GM18505 (cell line): ENCODE results near the gene SPATA2.
"Not testable (repeated sequence)": the region's sequence is repeated elsewhere in the genome, so short reads cannot be mapped to it uniquely, and the experiment has no call there.

ENCODE experiments used
- ATAC-seq: cut with Tn5 transposase; IDR thresholded peaks from one replicate; pipeline ENCODE4 v1.9.1; 2021; ENCODE audit not compliant: unreplicated experiment
- POLR2A ChIP-seq: IDR thresholded peaks from 4 replicates; pipeline ENCODE4 v1.6.1; 2011; ENCODE audit warnings: borderline replicate concordance; ENCODE audit not compliant: insufficient read depth, insufficient read length; ENCODE audit errors: extremely low read depth

Gene SPATA2

GRCh38 chr20:49878977-49879376 is 36.4 kb downstream of the SPATA2 start:
- TF ChIP-seq POLR2A = no peak
- ATAC-seq = no peak

- no peak for TF ChIP-seq POLR2A
- no peak for ATAC-seq
These were observed 37.9 kb downstream of the SPATA2 start for GRCh38 chr20:49877386-49877921.

DNA sequence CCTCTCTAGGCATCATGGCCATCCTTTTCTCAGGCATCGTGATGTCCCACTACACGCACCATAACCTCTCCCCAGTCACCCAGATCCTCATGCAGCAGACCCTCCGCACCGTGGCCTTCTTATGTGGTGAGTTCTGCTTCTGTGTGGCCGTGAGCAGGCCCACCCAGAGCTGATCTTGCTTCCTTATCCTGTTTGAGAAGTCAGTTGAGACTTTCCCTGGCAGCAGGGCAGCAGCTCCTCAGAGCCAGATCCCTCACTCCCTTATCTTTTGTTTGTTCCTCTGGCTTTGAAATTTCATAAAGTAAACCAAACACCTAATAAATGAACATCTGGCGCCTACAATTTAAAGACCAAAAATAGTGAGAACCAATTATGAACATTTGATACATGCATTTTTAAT is 40.6 kb downstream of the SPATA2 start:
- TF ChIP-seq POLR2A = no peak
- ATAC-seq = no peak

GRCh38 chr20:49872056-49872455 is 43.3 kb downstream of the SPATA2 start:
- TF ChIP-seq POLR2A = no peak
- no peak for ATAC-seq

DNA sequence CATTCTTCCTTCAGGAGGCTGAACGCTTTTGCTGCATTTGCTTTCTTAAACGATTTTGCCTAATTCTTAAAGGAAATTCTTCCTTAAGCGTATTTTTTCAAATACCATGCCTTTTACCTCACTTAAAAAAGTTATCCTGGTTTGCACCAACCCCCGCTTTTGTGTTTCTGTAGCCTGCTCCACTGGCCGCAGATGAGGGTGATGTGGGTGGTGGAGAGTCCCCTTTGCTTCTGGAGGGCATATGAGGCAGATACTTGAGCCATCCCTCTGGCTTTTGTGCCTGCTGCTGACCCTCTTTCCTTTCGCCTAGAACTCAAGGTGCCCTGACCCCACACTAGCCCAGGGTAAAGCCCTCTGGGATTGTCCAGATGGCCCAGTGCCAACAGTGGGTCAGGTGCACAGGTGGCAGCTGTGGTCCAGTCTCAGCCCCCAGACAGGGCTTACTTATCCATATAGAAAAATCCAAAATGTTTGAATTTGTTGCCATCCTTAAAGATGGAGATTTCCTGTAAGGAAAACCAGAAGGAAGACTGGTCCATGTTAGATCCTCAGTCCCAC is 43.9 kb downstream of the SPATA2 start:
- no peak for TF ChIP-seq POLR2A
- ATAC-seq = no peak

GRCh38 chr20:49870261-49870660 is 45.1 kb downstream of the SPATA2 start:
- ATAC-seq = no peak
- TF ChIP-seq POLR2A = no peak

- ATAC-seq = no peak
- TF ChIP-seq POLR2A = no peak
These were observed 46.4 kb downstream of the SPATA2 start for GRCh38 chr20:49868964-49869363.

GRCh38 chr20:49868538-49868937 is 46.8 kb downstream of the SPATA2 start:
- no peak for ATAC-seq
- TF ChIP-seq POLR2A = no peak

DNA sequence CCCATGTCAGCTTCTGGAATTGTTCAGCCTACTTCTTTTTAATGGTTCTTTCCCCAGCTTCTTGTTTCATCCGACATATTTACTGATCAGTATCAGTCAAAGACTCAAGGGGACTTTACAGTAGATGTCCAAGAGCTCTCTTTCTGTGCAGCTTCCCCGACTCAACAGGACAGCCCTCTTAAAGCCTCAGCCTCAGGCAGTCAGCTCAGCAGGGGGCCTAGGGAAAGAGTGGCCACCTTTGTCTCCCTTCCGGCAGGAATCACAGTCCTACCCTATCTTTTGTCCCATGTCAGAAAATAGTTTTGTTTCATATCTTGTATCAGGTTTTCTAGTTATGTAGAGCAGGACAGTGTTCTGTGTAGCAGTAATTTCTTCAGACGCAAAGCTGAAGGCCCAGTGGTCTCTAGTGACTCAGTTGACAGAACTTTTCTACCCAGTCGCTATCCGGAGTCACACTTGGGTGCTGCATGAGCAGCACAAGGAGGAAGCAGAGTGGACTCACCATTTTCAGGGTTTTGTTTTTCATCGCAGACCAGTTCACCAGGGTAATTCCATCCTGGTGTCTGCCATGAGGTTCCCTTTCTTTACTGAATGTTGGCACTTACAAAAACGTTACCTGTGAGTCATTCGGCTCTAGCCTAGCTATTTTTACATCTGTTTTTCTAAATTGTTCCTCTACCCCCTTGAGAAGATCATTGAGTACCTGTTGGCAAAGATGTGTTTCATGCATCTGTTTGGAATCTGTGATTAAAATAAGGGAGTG is 47.7 kb downstream of the SPATA2 start:
- TF ChIP-seq POLR2A = no peak
- no peak for ATAC-seq

DNA sequence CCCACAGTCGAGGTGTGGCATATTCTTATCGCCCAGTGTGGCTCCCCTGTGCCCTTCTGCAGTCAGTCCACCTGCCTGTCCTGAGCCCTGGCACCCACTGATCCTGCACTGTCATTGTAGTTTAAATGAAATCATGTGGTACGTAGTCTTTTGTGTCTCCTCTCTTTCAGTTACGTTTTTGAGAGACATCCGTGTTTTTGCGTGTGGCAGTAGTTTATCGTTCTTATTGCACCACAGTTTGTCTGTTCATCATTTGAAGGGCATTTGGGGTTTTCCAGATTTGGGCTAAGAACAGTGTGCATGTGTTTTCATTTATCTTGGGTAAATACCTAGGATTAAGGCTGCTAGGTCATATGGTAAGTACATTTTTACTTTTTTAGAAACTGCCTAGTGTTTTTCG is 49.3 kb downstream of the SPATA2 start:
- ATAC-seq = no peak

DNA sequence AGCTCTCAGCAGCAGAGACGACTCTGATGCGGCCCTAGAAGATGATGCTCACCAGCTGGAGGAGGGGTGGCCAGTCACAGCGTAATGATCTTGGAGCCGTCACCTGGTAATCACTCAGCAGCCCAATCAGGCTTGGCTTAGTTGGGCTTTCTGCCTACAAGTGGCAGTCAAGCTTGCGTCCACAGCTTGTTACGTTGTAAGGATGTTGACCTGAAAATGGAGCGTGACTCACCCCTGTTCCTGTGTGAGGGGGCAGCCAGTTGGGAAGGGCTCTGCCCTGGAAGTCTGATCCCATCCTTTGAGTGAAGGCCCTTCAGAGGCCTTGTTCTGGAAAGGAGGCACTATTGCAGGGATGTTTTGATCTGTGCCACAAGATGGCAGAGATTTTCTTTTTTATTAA is 49.8 kb downstream of the SPATA2 start:
- TF ChIP-seq POLR2A = no peak
- no peak for ATAC-seq

More for the DNA sequence above, 49.3 kb downstream of the SPATA2 start:
- no peak for TF ChIP-seq POLR2A

DNA sequence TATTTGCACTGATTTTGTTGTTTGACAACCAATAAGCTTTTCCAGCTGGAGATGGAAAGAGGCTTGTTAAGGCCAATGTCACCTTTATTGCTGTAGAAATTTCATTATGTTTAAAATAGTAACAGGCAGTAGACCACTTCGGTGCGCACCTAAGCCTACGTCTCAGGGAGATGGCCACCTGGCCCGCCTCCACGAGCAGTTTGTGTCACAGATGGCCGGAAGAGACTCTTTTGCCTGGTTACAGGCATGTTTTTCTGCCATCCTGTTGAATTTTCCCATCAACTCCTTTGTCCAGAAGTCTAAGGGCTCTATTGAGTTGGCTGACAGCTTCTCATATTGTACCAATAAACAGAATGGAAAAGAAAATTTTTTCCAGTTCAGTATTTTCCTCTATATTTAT is 51.7 kb downstream of the SPATA2 start:
- no peak for TF ChIP-seq POLR2A
- no peak for ATAC-seq

DNA sequence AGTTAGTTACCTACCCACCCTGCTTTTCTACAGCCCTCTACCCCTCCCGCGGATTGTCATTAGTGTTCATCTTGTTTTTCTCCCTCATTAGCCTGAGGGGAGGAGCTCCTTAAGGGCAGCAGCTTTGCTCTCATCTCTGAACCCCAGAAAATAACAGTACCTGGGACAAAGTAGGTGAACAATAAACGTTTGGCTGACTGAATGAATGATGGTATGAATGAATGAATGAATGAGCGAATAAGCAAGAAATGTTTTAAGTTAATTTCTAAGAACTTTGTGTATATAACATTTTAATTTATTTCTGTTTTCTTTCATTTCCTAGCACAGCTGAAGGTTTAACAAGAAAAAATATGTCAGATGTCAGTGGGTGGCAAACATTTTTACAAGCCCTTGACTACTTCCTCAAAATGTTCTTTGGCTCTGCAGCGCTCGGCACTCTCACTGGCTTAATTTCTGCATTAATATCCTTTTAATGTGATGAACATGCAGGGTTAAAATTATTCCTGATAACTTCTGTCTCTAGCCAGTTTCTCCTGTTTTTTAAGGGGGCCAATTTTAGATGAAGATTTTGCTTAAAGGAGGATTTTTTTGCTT is 52.6 kb downstream of the SPATA2 start:
- TF ChIP-seq POLR2A = no peak
- no peak for ATAC-seq

DNA sequence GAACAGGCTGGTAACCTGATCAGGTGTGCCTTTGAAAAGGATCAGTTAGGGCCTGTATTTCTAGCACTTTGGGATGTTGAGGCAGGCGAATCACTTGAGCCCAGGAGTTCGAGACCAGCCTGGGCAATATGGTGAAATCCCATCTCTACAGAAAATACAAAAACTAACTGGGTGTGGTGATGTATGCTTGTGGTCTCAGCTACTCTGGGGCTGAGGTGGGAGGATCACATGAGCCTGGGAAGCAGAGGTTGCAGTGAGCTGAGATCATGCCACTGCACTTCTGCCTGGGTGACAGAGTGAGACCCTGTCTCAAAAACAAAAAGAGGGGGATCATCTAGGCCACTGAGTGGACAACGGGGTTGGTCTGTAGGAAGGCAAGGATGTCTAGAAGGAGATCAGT is 54.1 kb downstream of the SPATA2 start:
- not testable (repeated sequence) for ATAC-seq
